Stimulated activated CD8-positive, alpha-beta memory T cell treated with anti-CD3 and anti-CD28 coated beads, Interleukin-7, amount 100 ng/mL, for 4 hours (primary cell): ENCODE data around the gene APCDD1L.
"Not testable (repeated sequence)": the region's sequence is repeated elsewhere in the genome, so short reads cannot be mapped to it uniquely, and the experiment has no call there.

Source experiments
- DNase-seq, 2 donors: peaks; one replicate each; pipeline ENCODE4 v3.0.0-alpha.2; 2020; ENCODE audit warnings: low read depth in 2 of 2

Gene APCDD1L

DNA sequence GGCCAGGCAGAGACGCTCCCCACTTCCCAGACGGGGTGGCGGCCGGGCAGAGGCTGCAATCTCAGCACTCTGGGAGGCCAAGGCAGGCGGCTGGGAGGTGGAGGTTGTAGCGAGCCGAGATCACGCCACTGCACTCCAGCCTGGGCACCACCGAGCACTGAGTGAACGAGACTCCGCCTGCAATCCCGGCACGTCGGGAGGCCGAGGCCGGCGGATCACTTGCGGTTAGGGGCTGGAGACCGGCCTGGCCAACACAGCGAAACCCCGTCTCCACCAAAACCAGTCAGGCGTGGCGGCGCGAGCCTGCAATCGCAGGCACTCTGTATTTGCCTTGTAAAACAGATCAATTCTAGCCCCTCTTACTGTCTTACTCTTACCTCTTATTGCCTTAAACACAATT lies 100.4 kb downstream of the APCDD1L start:
- DNase-seq, result not testable (repeated sequence)

- not testable (repeated sequence) for DNase-seq
Observed at GRCh38 chr20:58414216-58414615, 101.0 kb downstream of the APCDD1L start.
